ENCODE results near the gene GPS1.
A peak's percentile ranks its signal among the peaks of the same experiment; 100 is the strongest.

The GPS1 gene

DNA sequence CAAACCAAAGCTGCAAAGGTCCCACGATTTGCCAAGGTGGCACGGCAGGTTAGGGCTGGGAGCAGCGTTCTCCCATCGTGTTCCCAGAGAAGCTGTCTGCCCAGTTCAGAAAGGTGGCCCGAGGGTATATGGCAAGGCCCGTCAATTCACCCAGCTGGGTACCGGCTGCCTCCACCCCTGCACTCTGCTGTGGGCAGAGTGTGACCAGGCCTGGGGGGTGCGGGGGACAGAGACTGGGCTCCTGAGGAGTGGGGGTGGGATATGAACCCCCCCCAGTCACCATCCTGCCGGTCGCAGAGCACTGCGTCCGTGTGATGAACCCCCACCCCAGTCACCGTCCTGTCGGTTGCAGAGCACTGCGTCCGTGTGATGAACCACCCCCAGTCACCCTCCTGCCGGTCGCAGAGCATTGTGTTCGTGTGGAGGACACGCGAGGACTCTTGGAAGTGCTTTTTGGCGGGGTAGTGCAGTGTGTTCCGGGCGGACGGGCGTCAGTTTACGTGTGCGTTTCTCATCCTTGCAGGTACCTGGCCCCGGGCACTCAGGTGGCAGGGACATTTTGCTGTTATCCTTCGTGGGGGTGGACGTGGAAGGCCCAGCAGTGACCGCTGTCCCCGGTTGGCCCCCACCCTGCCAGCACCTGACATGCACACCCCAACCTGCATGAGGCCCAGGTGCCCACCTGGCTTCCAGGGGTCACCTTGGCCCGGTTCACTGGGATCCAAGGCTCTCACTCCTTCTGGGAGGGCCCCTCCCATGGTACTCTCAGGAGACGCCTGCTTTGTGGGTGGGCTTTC, 49.0 kb downstream of the GPS1 start:
- Histone ChIP-seq H3K4me1 (ENCODE audit: control insufficient read depth in 1 of 2, insufficient read depth in 2 of 2, low read length in 2 of 2) (peaks cover 5 to 35% of the 10 kb centered on the region in 2 donors), H3K27ac (ENCODE audit: low read length) (no peak overlapping the region), H3K4me3 (ENCODE audit: low read depth in 1 of 2, low read length in 2 of 2) (no peak overlapping the region)

DNA sequence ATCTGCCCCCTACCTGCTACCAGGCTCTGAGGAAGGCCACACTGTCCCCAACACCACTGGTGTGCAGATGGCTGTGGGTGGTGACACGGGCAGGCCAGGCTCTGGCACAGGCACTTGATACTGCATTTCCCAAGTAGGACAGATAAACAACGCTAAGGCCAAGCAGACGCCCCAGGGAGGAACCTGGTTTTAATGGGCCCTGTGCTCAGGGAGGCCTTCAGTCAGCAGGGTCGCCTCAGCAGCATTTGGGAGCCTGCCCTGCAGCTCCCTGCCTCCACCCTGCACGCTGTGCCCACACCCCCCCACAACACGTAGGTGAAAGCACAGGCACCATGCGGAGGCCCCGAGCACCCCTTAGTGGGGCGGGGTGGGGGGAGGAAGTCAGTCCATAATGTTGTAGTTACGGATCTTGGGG, 49.6 kb downstream of the GPS1 start:
- Histone ChIP-seq H3K36me3 (ENCODE audit: control insufficient read depth in 1 of 2, insufficient read depth in 2 of 2, low read length in 2 of 2) (no peaks in the 10 kb centered on the region), H3K27ac (ENCODE audit: low read length) (no peak overlapping the region), H3K4me3 (ENCODE audit: low read depth in 1 of 2, low read length in 2 of 2) (no peak overlapping the region), H3K9me3 (ENCODE audit: control insufficient read depth in 1 of 2, low read length in 2 of 2) (no peaks in the 10 kb centered on the region), H3K4me1 (ENCODE audit: control insufficient read depth in 1 of 2, insufficient read depth in 2 of 2, low read length in 2 of 2) (peaks cover 5 to 35% of the 10 kb centered on the region in 2 donors), H3K27me3 (ENCODE audit: low read depth, low read length) (no peaks in the 10 kb centered on the region)

More for the DNA sequence above, 49.0 kb downstream of the GPS1 start:
- no peaks in the 10 kb centered on the region for H3K9me3 ChIP-seq (ENCODE audit: control insufficient read depth in 1 of 2, low read length in 2 of 2)
- H3K27me3 ChIP-seq (ENCODE audit: low read depth, low read length) = no peaks in the 10 kb centered on the region
- H3K36me3 ChIP-seq (ENCODE audit: control insufficient read depth in 1 of 2, insufficient read depth in 2 of 2, low read length in 2 of 2) = peaks cover 0 to 4% of the 10 kb centered on the region in 2 donors

DNA sequence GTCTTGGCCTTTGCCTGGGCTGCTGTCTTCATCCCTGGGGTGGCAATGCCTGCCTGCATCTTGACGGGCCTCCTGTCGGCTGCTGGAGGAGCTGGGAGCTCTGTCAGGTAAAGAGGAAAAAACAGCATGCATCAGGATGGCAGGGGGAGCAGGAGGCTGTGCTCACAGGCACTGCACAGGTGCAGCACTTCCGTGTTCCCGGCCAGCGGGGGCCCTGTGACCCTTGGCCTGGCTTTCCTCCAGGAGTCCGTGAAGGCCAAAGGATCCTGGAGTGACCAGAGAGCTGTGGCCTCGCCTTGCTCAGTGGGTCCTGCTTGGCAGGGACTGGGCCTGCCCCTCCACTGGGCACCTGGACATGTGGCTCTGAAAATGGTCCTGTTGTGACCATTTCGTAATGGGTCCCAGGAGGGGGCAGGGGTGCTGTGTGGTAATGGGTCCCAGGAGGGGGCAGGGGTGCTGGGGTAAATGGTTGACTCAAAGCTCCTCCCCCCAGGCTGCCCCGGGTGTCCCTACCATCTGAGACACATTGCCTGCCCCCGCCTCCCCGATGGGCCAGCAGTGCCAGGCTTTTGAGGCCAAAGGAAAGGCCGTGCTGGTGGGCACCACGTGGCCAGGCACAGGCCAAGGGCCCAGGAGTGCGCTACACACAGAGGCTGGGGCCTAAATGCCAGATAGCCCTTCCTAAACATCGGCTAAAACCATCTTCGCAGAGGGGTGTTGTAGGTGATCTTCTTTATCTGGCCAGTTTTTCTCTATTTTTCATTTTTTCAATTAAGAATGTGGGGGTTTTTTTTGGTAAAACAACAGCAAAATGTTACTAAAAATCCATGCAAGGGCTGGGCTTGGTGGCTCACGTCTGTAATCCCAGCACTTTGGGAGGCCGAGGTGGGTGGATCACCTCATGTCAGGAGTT, 50.3 kb downstream of the GPS1 start:
- Histone ChIP-seq H3K27me3 (ENCODE audit: low read depth, low read length) (no peaks in the 10 kb centered on the region), H3K36me3 (ENCODE audit: control insufficient read depth in 1 of 2, insufficient read depth in 2 of 2, low read length in 2 of 2) (no peaks in the 10 kb centered on the region), H3K9me3 (ENCODE audit: control insufficient read depth in 1 of 2, low read length in 2 of 2) (no peaks in the 10 kb centered on the region), H3K4me3 (ENCODE audit: low read depth in 1 of 2, low read length in 2 of 2) (no peak overlapping the region), H3K27ac (ENCODE audit: low read length) (no peak overlapping the region), H3K4me1 (ENCODE audit: control insufficient read depth in 1 of 2, insufficient read depth in 2 of 2, low read length in 2 of 2) (peaks cover 7 to 35% of the 10 kb centered on the region in 2 donors)

DNA sequence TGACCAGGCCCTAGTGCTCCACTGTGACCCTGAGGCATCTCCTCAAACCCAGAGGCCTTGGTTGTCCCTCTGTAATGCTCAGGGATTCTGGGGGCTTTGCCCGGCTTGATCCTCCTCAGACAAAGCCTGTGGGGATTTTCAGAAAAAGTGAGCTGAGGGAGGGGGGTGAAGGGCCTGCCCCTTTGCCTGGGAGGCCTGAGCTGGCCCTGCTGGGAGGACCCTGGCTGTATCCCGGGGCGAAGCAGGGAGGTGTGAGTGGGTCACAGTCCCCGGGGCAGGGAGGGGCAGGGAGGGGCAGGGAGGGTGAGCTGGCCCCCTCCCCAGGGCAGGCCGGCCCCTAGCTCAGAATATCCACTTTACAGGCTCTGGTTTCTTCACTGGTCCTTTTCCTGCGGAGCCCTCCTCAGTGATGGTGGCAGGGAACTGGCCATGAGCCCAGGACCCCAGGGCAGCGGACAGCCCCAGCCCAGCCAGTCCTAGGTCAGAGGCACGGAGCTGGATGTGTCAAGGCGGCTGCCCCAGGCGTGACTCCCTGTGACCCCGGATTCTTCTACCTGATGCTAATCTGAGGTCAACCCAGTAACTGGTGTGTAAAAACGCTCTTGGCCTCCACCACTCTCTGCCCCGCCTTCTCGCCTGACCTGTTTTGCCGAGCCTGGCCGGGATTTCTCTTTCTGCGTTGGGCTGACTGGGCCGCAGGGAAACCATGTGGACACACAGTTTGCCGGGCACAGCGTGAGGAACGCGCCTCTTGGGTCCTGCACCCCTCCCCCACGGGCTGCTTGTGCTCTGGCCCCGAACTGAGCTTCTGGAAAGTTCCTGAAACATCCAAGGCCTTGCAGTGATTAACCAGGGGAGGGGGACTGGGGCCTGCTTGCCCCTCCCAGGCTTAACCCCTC, 52.1 kb downstream of the GPS1 start:
- H3K9me3 ChIP-seq (ENCODE audit: control insufficient read depth in 1 of 2, low read length in 2 of 2) = no peaks in the 10 kb centered on the region
- peaks cover 7 to 37% of the 10 kb centered on the region in 2 donors for H3K4me1 ChIP-seq (ENCODE audit: control insufficient read depth in 1 of 2, insufficient read depth in 2 of 2, low read length in 2 of 2)
- H3K4me3 ChIP-seq (ENCODE audit: low read depth in 1 of 2, low read length in 2 of 2) = no peak overlapping the region
- H3K27me3 ChIP-seq (ENCODE audit: low read depth, low read length) = no peaks in the 10 kb centered on the region
- peaks cover 0 to 3% of the 10 kb centered on the region in 2 donors for H3K36me3 ChIP-seq (ENCODE audit: control insufficient read depth in 1 of 2, insufficient read depth in 2 of 2, low read length in 2 of 2)
- no peak overlapping the region for H3K27ac ChIP-seq (ENCODE audit: low read length)

DNA sequence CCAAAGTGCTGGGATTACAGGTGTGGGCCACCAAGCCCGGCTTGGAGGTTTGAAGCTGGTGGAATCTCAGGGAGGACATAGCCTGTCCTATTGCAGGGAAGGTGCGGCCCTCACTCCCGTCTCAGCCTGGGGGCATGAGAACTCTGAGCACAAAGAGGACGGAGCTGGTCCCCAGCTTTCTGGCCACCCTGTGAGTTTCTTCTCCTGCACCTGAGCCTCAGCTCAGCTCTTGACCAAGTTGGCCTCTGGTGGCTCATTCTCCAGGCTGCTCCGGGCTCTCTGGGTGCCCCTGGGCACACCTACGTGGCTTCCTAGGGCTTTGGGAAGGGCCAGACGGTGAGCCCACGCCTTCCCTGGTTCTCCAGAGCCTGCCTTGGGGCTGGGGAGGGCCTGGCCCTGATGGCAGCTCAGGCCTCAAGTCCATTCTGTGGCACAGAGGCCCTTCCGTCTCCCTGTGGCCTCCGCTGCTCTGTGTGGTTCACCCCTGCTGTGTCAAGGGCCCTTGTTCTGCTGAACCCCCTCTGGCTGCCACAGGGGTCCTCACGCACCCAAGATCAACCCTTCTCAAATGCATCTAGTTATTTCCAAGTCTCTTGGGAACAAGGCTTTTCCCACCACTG, 53.2 kb downstream of the GPS1 start:
- H3K4me3 ChIP-seq (ENCODE audit: low read depth in 1 of 2, low read length in 2 of 2) = no peak overlapping the region
- H3K9me3 ChIP-seq (ENCODE audit: control insufficient read depth in 1 of 2, low read length in 2 of 2) = no peaks in the 10 kb centered on the region
- no peaks in the 10 kb centered on the region for H3K27me3 ChIP-seq (ENCODE audit: low read depth, low read length)
- peaks cover 0 to 3% of the 10 kb centered on the region in 2 donors for H3K36me3 ChIP-seq (ENCODE audit: control insufficient read depth in 1 of 2, insufficient read depth in 2 of 2, low read length in 2 of 2)
- no peak overlapping the region for H3K27ac ChIP-seq (ENCODE audit: low read length)
- peaks cover 7 to 26% of the 10 kb centered on the region in 2 donors for H3K4me1 ChIP-seq (ENCODE audit: control insufficient read depth in 1 of 2, insufficient read depth in 2 of 2, low read length in 2 of 2)

DNA sequence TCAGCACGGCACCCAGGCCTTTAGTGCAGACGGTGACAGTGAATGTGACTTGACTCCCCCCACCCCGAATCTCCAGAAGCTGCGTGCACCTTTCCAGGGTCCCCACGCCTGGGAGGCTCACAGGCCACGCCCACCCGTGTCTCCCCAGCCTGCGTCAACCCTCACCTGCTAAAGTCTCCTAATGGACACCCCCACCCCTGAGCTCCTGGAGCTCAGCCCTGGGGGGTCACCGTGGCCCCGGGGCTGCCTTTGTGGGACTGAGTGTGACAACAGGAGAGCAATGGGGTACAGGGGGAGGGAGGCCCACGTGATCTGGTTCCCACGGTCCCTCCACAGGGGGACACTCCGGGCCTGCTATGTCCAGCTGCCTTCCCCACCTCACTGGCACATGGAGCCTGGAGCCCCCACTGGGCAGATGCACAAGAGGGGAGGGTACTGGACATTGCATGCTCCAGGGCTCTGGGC, 53.8 kb downstream of the GPS1 start:
- peaks cover 7 to 22% of the 10 kb centered on the region in 2 donors for H3K4me1 ChIP-seq (ENCODE audit: control insufficient read depth in 1 of 2, insufficient read depth in 2 of 2, low read length in 2 of 2)
- H3K27ac ChIP-seq (ENCODE audit: low read length) = no peak overlapping the region
- H3K9me3 ChIP-seq (ENCODE audit: control insufficient read depth in 1 of 2, low read length in 2 of 2) = no peaks in the 10 kb centered on the region
- no peak overlapping the region for H3K4me3 ChIP-seq (ENCODE audit: low read depth in 1 of 2, low read length in 2 of 2)
- no peaks in the 10 kb centered on the region for H3K27me3 ChIP-seq (ENCODE audit: low read depth, low read length)
- H3K36me3 ChIP-seq (ENCODE audit: control insufficient read depth in 1 of 2, insufficient read depth in 2 of 2, low read length in 2 of 2) = peaks cover 0 to 3% of the 10 kb centered on the region in 2 donors

DNA sequence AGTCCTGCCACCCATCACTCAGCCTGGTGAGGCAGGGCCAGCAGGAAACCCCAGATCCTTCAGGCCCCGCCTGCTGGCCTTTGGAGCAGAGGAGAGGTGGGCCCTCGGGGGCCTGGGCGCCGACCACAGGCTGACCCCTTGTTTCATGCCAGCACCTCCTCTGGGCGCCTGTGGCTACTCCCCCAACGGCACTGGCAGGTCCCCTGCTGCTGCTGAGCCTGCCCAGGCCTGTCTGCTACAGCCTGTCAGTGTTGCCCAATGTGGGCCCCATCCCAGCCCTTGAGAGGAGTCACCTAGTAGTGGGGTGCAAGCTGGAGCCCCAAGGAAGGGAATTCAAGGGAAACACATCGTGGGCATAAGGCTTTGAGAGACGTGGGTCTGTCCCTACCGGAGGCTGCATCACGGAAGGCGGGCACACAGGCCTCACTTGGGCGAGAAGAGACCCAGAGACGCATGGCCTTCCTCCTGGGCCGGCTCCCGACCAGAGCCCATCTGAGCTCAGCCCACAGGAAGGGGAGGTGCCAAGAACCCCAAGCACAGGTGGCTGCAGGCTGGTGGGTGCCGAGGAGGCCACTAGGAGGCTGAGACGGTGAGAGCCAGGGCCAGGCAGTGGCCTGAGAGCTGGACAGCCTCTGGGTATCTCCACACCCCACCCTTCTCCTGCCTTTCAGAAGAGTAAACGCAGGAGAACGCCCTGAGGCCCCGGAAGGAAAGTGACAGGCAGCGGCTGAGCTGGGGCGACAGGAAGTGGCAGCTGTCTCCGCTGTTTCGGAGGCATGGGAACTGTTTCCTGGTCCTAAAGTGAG, 54.4 kb downstream of the GPS1 start:
- Histone ChIP-seq H3K4me1 (ENCODE audit: control insufficient read depth in 1 of 2, insufficient read depth in 2 of 2, low read length in 2 of 2) (peaks cover 7 to 22% of the 10 kb centered on the region in 2 donors), H3K27me3 (ENCODE audit: low read depth, low read length) (no peaks in the 10 kb centered on the region), H3K4me3 (ENCODE audit: low read depth in 1 of 2, low read length in 2 of 2) (peak overlapping the region; percentile 22 to 42), H3K27ac (ENCODE audit: low read length) (peak overlapping the region; percentile 72), H3K36me3 (ENCODE audit: control insufficient read depth in 1 of 2, insufficient read depth in 2 of 2, low read length in 2 of 2) (peaks cover 0 to 3% of the 10 kb centered on the region in 2 donors), H3K9me3 (ENCODE audit: control insufficient read depth in 1 of 2, low read length in 2 of 2) (no peaks in the 10 kb centered on the region)

DNA sequence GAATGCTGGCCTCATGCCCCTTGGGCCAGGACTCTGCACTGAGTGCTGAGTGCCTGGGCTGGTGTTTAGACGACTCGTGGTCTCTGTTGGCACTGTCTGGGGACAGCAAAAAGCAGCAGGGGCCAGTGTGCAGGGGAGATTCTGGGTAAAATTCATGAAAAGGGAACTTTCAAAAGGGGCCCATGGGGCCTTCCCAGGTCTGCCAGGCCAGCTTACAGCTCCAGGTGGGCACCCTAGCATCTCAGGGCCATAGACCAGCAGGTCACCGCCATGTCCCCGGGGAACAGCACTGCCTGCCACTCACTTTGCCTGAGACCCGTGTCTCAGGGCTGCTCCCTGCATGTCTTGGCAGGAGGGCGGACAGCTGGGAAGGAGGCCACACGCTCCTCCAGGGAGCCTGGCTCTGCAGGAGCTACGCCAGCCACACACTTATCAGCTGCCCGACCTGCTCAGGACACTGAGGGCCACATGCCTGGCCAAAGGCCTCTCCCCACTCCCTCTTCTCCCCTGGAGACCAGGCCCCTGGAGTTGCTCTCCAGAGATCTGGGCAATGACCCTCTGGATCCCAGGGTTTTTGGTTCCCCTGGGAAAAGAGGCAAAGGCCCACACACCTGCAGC, 55.1 kb downstream of the GPS1 start:
- peak overlapping the region; percentile 22 to 42 for H3K4me3 ChIP-seq (ENCODE audit: low read depth in 1 of 2, low read length in 2 of 2)
- peaks cover 7 to 22% of the 10 kb centered on the region in 2 donors for H3K4me1 ChIP-seq (ENCODE audit: control insufficient read depth in 1 of 2, insufficient read depth in 2 of 2, low read length in 2 of 2)
- H3K9me3 ChIP-seq (ENCODE audit: control insufficient read depth in 1 of 2, low read length in 2 of 2) = no peaks in the 10 kb centered on the region
- H3K27ac ChIP-seq (ENCODE audit: low read length) = peak overlapping the region; percentile 72
- peaks cover 0 to 3% of the 10 kb centered on the region in 2 donors for H3K36me3 ChIP-seq (ENCODE audit: control insufficient read depth in 1 of 2, insufficient read depth in 2 of 2, low read length in 2 of 2)
- H3K27me3 ChIP-seq (ENCODE audit: low read depth, low read length) = no peaks in the 10 kb centered on the region
